K562 (cell line): ENCODE results near the gene LHPP. TPM values are rescaled to one million over a fixed set of nuclear protein-coding genes. Genes with fewer than 3 reads are reported as not detected.

Source experiments
- CEBPZ ChIP-seq: fragments of 150-350 bp; IDR thresholded peaks from 2 replicates; pipeline ENCODE4 v1.6.1; 2014; ENCODE audit warnings: low read depth, mild to moderate bottlenecking, low read length, borderline replicate concordance
- JUNB ChIP-seq: fragments of 450-650 bp; formaldehyde crosslinking; conservative IDR thresholded peaks from 2 replicates; pipeline ENCODE4 v1.4.0; 2020; ENCODE audit warnings: mild to moderate bottlenecking
- ZNF316 ChIP-seq: fragments of 450-650 bp; IDR thresholded peaks from 2 replicates; pipeline ENCODE4 v1.6.1; 2016
- polyA plus RNA-seq, 8 experiments: library from polyadenylated mRNA; depleted of rRNA in 4 of 8; stranded (reverse) in 5 of 8; unstranded in 3 of 8; fragments of >200 nt; fragmentation: Nextera tagmentation in 2 of 8; fragmentation: Illumina TruSeq in 1 of 8; extraction: Ambion mirVana in 2 of 8; extraction: Trizol in 1 of 8; gene quantifications; 2 replicates each; pipeline versions ENCODE4 v1.2.1 to v1.2.3, GENCODE V29; 2011 to 2014; ENCODE audit warnings: inconsistent platforms in 1 of 8, missing spikeins in 1 of 8
- total RNA-seq, 7 experiments: library from RNA; depleted of rRNA in 6 of 7; stranded (reverse); fragments of >200 nt in 6 of 7; fragmentation: Illumina TruSeq in 2 of 7; extraction: Trizol in 2 of 7; gene quantifications; 2 replicates each; pipeline versions ENCODE4 v1.2.1 to v1.2.3, GENCODE V29; 2011 to 2021; ENCODE audit warnings: low replicate concordance in 1 of 7

The LHPP gene
- total and polyA plus RNA-seq, 9 of the 15 experiments (the other 6 are each of a cell fraction or from before 2014, with no cell fraction given), result 0.34 to 7.4 (median 3.0) TPM

DNA sequence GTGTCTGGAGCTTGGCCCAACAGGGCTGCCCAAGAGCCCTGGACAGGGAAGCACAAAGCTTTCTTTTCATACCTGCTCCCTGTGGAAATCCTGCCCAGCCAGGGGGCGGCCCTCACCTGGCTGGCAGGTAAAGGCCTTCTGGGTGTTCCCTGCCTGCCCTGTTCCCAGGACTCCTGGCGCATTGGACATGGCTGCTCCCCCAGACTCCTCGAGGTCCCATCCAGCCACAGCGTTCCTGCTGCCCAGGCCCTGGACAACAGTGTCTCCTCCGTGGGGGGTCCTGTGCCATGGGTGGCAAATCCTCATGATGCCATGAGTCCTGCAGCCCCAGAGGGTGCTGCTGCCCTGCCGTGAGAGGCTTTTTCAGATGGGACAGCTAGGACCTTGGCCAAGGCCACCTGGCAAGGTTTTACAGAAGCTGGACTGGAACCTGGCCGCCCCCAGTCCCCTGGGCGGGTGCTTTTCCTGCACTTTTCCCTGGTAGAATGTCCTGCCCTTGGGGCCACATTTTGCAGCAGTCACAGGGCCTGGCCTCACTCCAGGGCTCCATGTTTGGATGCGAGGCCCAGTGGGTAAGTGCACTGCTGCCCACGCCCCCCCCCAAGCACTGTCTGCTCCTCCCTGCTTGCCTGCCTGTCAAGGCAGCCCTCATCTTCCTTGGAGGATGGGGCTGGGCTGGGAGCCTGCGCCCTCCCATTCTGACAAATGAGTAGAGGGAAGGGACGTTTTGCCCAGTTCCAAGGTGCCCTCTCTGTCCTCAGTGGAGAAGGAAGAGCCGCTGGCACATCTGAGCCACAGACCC lies 60.7 kb downstream of the LHPP start (continued):
- TF ChIP-seq CEBPZ (no peak), JUNB (CRISPR knock-in tag) (no peak), ZNF316 (no peak)
